HG03039 (cell line): Measurements from ENCODE around the gene ACO1.

ENCODE experiments used
- ATAC-seq: cut with Tn5 transposase; IDR thresholded peaks from one replicate; pipeline ENCODE4 v1.9.1; 2021; ENCODE audit warnings: mild to moderate bottlenecking, moderate library complexity; ENCODE audit not compliant: unreplicated experiment

ACO1 gene

DNA sequence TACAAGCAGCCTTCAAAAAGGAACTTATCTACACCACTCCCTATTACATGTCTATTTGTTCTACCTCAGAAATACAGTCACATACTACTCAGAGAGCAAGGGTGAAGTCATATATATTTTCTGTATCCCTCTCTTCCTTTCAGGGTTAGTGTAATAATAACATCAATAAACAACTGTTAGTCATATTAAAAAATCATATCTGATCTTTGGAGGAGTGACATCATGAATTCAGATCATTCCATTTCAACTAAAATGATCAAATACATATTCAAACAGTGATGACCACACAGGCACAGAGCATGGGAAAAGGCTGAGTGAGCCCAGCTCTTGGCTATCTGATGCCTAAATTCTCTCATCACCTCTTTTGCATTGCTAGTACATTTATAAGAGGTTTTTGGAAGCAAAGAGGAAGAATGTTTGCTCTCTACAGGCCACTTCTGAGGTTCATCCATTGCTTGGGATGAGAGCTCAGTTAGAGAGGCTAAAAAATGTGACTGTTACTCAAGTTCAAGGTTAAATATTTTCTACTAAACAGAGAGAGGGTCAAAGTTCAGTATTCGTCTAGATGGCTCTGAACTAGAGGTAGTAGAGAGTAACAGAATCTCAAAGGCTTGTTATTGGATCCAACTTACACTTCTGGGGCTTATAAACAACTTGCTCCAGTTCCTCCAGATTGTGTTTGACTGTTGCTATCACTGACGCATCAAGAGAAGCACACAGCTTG lies 102.6 kb downstream of the ACO1 start:
- no peak for ATAC-seq

DNA sequence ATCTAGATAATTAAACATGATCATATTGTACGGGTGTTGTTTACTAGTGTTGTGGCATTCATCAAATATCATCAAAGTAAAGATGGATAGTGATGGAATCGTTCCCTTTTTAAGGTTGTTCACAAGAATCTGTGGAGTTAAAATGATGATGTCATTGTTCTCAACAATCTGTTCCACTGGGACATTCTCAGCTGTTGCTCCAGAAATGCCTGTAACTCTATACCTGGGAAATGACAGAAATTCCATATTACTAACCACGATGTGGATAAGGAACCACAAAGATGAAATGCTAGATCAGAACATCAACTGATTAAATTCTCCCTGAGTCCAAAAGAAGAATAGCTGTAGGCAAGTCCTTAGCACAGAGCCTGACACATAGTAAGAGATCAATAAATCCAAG lies 103.5 kb downstream of the ACO1 start:
- no peak for ATAC-seq

DNA sequence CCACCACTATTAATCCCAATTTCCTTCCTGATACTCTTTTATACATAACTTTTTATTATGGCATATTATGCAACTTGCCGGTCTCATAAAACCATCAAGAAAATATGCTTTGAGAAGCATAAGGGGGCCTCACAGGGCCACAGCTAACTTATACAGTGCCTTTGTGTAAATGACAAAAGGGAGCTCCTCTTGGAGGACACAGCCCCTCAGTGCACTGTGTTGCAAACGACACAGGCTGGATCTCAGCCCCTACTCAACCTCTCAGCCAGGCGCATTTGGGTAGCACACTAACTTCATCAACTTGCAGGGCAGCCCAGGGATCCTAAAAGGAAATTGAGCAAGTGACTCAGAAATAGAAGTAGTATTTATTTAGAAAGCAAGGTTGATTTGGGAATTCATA lies 106.2 kb downstream of the ACO1 start:
- no peak for ATAC-seq

DNA sequence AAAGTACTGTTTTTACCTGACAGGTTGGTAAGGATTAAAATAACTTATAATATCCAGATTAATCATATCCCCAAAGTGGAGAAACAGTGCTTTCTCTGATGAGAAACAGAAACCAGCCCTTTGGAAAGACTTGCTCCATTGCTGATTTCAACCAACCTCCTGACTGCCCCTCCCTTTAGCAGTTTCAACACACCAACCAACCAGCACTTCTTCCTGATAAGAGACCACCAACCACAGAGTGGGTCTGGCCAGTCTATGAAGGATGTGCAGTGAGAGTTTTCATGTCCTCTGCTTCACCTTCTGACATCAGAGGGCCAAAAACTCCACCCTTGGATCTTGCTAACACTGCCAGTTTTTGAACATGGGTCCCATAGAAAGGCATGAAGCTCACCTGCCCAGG lies 113.5 kb downstream of the ACO1 start:
- ATAC-seq: no peak

DNA sequence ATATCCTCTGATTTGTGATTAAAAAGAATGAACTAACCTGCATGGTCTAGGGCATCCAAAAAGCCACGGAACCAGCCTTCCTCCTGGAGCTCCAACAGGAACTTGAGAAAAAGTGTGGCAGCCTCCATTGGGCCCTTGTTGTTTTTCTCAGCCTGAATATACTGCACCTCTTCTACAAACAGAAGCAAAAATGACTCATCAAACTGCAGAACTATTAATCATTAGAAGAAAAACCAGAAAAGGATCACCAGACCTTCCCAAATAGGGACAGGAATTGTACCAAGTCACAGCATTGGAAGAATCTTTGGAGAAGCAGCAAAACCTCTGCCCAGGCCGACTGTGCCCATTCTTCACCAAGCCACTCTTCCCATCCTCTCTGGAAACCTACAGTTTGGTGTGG lies 116.3 kb downstream of the ACO1 start:
- no peak for ATAC-seq

DNA sequence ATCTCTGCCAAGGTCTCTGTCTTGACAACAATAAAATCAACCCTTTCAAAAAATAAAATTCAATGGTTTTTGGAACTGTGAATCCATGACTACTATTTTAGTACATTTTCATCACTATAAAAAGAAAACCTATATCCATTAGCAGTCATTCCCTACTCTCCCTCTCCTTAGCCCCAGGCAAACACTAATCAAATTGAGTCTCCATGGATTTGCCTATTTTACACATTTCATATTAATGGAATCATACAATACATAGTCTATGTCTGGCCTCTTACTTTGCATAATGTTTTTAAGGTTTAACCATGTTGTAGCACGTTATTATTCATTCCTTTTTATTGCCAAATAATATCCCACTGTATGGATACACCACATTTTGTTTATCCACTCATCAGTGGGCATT lies 117.4 kb downstream of the ACO1 start:
- ATAC-seq: no peak

DNA sequence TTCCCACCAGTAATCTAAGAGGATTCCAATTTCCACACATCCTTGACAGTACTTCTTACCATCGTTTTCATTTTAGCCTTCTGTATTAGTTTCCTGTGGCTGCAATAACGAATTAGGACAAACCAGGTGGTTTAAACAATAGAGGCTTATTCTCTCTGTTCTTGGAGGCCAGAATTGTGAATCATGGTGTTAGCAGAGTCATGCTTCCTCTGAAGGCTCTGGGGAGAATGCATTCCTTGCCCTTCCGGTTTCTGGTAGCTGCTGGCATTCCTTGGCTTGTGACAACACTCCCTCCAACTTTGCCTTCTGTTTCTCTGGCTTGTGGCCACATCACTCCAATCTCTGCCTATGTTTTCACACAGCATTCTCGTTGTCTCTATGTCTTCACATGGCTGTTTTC lies 118.0 kb downstream of the ACO1 start:
- ATAC-seq: no peak

DNA sequence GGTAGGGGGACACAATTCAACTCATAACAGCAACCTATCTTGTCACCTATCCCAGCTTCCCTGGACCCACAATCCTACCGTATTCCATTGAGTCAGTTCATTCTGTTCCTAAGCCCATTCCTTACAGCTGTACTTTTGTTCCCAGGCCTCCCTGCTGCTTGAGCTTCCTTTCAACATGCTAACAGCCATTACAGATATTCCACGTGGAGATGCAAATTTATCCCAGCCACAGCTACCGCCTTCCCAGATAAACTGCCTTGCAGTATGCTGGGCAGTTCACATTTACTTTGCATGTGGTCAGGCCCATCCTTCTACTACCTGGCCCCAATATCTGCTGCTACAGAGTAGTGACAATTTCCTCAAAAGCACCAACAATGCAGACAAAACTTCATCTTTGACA lies 118.6 kb downstream of the ACO1 start:
- ATAC-seq: no peak
